ENCODE data around the gene JPT2.
"Not testable (repeated sequence)": the region's sequence is repeated elsewhere in the genome, so short reads cannot be mapped to it uniquely, and the experiment has no call there.

The JPT2 gene

GRCh38 chr16:1731073-1731472 lies 53.0 kb downstream of the JPT2 start:
- no peak overlapping the region for H3K4me3 ChIP-seq
- TF ChIP-seq CTCF (IDR thresholded peaks at IDR 0.05), result no peak
- no peak for DNase-seq (ENCODE audit: low spot score)
- H3K27ac ChIP-seq, result no peak overlapping the region

GRCh38 chr16:1731603-1732002 lies 53.5 kb downstream of the JPT2 start:
- Histone ChIP-seq H3K4me3 (no peak overlapping the region), H3K27ac (no peak overlapping the region)
- DNase-seq (ENCODE audit: low spot score), result no peak
- TF ChIP-seq CTCF (IDR thresholded peaks at IDR 0.05), result no peak

- no peak for DNase-seq (ENCODE audit: low spot score)
- Histone ChIP-seq H3K4me3 (no peak overlapping the region), H3K27ac (no peak overlapping the region)
- no peak for TF ChIP-seq CTCF (IDR thresholded peaks at IDR 0.05)
These were observed 54.0 kb downstream of the JPT2 start for GRCh38 chr16:1732071-1732470.

GRCh38 chr16:1732551-1732987 lies 54.5 kb downstream of the JPT2 start:
- not testable (repeated sequence) for H3K27ac ChIP-seq; H3K4me3 ChIP-seq; DNase-seq (ENCODE audit: low spot score)

- DNase-seq (ENCODE audit: low spot score), result no peak
- H3K27ac ChIP-seq, result no peak overlapping the region
- TF ChIP-seq CTCF (IDR thresholded peaks at IDR 0.05), result no peak
- H3K4me3 ChIP-seq, result no peak overlapping the region
These were observed 56.0 kb downstream of the JPT2 start for GRCh38 chr16:1734123-1734522.

GRCh38 chr16:1734816-1735215 lies 56.7 kb downstream of the JPT2 start:
- Histone ChIP-seq H3K4me3 (no peak overlapping the region), H3K27ac (no peak overlapping the region)
- no peak for DNase-seq (ENCODE audit: low spot score)
- TF ChIP-seq CTCF (IDR thresholded peaks at IDR 0.05), result no peak

- Histone ChIP-seq H3K4me3 (no peak overlapping the region), H3K27ac (no peak overlapping the region)
- no peak for TF ChIP-seq CTCF (IDR thresholded peaks at IDR 0.05)
- DNase-seq (ENCODE audit: low spot score), result no peak
These were observed 62.2 kb downstream of the JPT2 start for GRCh38 chr16:1740234-1740633.
